Umbilical cord (tissue), 2 donors: Measurements from ENCODE around the gene PRR13. TPM values are rescaled to one million over a fixed set of nuclear protein-coding genes. Genes with fewer than 3 reads are reported as not detected.
"Not testable (repeated sequence)": the region's sequence is repeated elsewhere in the genome, so short reads cannot be mapped to it uniquely, and the experiment has no call there.

ENCODE experiments used
- DNase-seq: peaks from one replicate; pipeline ENCODE4 v3.0.0-alpha.2; 2015; ENCODE audit warnings: low spot score
- total RNA-seq: library from RNA; depleted of rRNA; stranded (reverse); fragments of >200 nt; gene quantifications from one replicate; pipeline ENCODE4 v1.2.3, GENCODE V29; 2014; ENCODE audit warnings: low replicate concordance; ENCODE audit not compliant: insufficient read depth

Gene PRR13
- total RNA-seq, 1 donor from 2014 or later, result 26.0 TPM

- DNase-seq, result no peak
Measured at GRCh38 chr12:53468282-53468681, 26.7 kb downstream of the PRR13 start.

GRCh38 chr12:53472056-53472582 lies 30.6 kb downstream of the PRR13 start:
- DNase-seq, result no peak

GRCh38 chr12:53474077-53474476 lies 32.5 kb downstream of the PRR13 start:
- no peak for DNase-seq

DNA sequence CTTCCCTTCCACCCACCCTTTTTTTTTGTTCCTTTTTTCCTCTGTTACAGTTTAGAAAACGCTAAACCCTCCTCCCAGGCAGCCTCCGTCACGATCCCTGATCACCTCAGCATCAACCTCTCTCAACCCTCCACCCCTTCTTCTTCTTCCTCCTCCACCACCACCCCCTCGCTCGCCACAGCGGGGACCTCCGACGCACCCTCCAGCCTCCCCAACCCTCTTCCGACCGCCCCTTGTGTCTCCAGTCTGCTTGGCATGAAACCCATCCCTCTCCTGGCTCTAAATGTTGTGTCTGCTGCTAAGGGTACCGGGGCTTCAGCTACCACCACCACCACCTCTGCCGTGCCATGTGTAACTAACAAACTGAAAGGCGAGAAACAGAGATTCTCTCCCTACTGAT lies 33.3 kb downstream of the PRR13 start:
- DNase-seq, result no peak

GRCh38 chr12:53476769-53477209 lies 35.3 kb downstream of the PRR13 start:
- DNase-seq, result no peak

DNA sequence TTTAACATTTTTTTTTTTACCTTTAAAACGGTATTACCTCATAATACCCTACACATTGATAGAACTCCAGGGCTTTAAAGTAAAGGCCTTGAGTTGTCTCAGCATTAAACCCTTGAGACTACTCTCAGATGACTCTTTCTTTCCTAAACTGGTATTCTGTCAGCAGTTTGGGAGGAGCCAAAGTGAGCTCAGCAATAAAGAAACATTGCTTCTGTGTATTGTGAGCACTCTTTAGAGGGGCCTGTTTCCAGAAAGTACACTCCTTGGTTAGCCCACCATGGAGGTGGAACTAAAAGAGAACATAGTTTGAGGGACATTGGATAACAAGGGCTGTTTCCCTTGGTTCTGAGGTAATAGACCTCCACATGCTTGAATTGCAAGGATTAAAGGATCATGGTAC lies 37.3 kb downstream of the PRR13 start:
- DNase-seq, result no peak

GRCh38 chr12:53479331-53479730 lies 37.8 kb downstream of the PRR13 start:
- no peak for DNase-seq

- DNase-seq, result no peak
Measured at GRCh38 chr12:53480491-53481442, 39.2 kb downstream of the PRR13 start.

- DNase-seq, result not testable (repeated sequence)
Measured at GRCh38 chr12:53481458-53481857, 39.9 kb downstream of the PRR13 start.

DNA sequence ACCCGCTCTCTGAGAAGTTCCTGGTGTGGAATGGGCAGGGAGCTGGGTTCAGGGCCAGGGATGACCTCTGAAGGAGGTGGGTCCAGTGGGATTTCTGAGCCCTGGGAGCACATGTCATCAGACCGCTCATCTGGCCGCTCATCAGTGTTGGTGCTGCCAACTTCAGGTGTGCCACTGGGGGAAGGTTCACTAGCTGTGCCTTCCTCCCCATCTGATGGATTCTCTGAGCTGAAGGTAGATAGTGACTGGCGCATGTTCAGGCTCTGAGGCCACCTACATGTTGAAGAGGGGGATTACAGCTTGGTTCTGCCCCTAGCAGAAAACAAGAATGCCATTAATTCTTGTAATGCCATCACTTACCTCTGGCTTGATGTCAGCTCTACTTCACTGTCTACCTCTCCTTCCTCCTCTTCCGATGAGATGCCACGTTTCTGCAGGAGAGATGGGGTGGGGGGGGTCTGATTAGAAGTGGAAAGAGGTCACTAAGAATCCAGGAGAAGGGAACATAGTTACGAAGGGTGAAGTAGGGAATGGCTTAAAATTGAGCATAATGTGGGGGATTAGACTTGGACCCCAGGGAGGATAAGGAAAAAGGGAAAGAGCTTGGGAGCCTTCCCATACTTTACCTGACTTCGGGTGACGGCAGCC lies 40.5 kb downstream of the PRR13 start:
- DNase-seq, result no peak

GRCh38 chr12:53482626-53483168 lies 41.2 kb downstream of the PRR13 start:
- no peak for DNase-seq

- no peak for DNase-seq
Measured at GRCh38 chr12:53483225-53483978, 41.9 kb downstream of the PRR13 start.

DNA sequence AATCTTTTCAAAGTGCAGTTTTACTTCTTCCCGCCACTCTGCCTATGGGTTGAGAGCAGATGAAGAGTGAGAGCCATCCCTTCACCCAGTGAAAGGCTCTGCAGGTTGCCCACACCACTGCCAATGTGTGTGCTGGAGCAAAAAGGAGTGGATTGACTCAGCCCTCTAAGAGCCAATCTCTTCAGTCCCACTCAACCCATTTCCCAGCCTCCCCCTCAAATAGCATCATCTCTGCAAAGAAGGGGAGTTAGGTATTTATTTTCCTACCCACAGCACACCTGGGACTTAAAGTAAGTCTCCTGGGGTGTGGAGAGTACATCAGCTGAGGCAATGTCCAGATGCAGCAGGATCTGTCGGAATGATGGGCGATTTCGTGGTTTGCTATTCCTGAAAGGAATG lies 42.4 kb downstream of the PRR13 start:
- DNase-seq, result no peak

GRCh38 chr12:53484686-53485575 lies 43.4 kb downstream of the PRR13 start:
- DNase-seq, result no peak

DNA sequence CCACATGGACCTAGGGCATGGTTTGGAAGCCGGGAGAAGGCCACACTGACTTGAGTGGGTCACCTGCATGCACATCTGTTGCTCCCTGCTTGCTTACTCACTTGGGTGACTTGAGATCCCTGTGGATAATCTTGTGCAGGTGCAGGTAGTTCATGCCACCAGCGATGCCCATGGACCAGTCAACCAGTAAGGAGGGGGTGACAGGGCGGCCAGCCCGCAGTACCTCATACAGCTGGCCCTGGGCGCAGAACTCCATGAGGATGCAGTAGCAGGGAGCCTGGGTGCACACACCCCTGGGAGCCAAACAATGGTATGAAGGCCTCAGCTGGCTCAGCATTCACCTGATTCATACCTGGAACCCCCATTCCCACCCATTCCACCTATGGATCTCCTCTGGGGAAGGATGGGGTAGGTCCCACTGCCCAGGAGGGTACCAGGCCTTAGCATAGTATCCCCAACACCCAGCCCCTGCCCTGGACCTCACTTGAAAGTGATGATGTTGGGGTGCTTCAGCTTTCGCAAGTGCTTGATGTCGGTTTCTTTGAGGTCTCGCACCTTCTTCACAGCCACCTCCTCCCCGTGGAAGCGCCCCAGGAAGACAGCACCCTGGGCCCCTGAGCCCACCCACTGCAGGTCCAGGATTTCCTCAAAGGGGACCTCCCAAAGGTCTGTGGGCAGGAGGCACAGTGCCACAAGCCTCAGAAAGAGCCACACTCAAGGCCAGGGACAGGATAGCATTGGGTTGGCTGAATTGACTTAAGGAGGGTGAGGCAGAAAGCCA lies 44.6 kb downstream of the PRR13 start:
- DNase-seq, result no peak

- DNase-seq, result no peak
Measured at GRCh38 chr12:53486736-53487487, 45.4 kb downstream of the PRR13 start.

- DNase-seq, result no peak
Measured at GRCh38 chr12:53489242-53489864, 47.8 kb downstream of the PRR13 start.

DNA sequence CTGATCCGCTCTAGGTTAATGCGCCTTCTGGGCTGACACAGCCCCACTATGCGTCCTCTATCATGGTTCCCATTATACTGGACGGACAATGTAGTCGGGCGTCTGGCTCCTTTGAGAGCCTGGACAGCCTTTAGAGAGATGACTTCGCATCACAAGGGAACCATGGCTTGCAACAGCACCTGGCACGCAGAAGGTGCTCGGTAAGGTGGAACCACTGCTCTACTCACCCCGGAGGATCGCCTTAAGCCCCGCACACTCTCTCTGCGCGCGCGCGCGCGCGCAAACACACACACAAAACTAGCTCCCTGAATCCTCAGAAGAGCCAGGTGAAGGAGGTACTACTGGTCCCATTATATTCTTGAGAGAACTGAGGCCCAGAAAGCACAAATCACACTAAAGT lies 50.7 kb downstream of the PRR13 start:
- DNase-seq, result no peak
